Ovary (tissue), 3 donors: ENCODE measurements around the gene PCDHGB3.

Source experiments
- POLR2A ChIP-seq: fragments of 450-650 bp; IDR thresholded peaks from one replicate; pipeline ENCODE4 v1.6.1; 2017; ENCODE audit warnings: antibody characterized with exemption, mild to moderate bottlenecking, moderate library complexity
- TF ChIP-seq, protein P1 (sequence below), 3 donors: fragments of 450-650 bp in 2 of 3; fragments of 200-600 bp in 1 of 3; IDR thresholded peaks; one replicate each; pipeline versions ENCODE4 v1.5.1 to v1.8.0; 2016 to 2022; ENCODE audit warnings: antibody characterized with exemption in 3 of 3, mild to moderate bottlenecking in 1 of 3
- donor health status: DM: no; HTN: no; CAD: no.

GRCh38 chr5:141328231-141328630, 41.8 kb upstream of the PCDHGB3 start:
- TF ChIP-seq, protein P1, sequence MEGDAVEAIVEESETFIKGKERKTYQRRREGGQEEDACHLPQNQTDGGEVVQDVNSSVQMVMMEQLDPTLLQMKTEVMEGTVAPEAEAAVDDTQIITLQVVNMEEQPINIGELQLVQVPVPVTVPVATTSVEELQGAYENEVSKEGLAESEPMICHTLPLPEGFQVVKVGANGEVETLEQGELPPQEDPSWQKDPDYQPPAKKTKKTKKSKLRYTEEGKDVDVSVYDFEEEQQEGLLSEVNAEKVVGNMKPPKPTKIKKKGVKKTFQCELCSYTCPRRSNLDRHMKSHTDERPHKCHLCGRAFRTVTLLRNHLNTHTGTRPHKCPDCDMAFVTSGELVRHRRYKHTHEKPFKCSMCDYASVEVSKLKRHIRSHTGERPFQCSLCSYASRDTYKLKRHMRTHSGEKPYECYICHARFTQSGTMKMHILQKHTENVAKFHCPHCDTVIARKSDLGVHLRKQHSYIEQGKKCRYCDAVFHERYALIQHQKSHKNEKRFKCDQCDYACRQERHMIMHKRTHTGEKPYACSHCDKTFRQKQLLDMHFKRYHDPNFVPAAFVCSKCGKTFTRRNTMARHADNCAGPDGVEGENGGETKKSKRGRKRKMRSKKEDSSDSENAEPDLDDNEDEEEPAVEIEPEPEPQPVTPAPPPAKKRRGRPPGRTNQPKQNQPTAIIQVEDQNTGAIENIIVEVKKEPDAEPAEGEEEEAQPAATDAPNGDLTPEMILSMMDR (IDR thresholded peaks at IDR 0.05), result no peak
- TF ChIP-seq POLR2A, result no peak
